Measurements from ENCODE around the gene AQP12A. TPM values are rescaled to one million over a fixed set of nuclear protein-coding genes. Genes with fewer than 3 reads are reported as not detected.

Gene AQP12A, protein sequence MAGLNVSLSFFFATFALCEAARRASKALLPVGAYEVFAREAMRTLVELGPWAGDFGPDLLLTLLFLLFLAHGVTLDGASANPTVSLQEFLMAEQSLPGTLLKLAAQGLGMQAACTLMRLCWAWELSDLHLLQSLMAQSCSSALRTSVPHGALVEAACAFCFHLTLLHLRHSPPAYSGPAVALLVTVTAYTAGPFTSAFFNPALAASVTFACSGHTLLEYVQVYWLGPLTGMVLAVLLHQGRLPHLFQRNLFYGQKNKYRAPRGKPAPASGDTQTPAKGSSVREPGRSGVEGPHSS
- polyA plus RNA-seq, result not detected in 2 replicates

GRCh38 chr2:240691631-240692420 is at the start of gene AQP12A:
Gene AQP12A (plus strand): TSS chr2:240691866. CDS start chr2:240691914, 48 bp downstream.

GRCh38 chr2:240682431-240683224 is 9.0 kb upstream of the AQP12A start, which contains the start of gene AQP12B:
Gene AQP12B (minus strand): TSS chr2:240682885. CDS start chr2:240682837, 48 bp downstream.

Other genes with a start within 250 kb of the AQP12A start
- gene ANKMY1, start 133.9 kb upstream of the AQP12A start, polyA plus RNA-seq, result 0.95 and 1.5 TPM in 2 replicates
- 15.1 and 23.7 TPM in 2 replicates for gene DUSP28, start 131.5 kb upstream of the AQP12A start, polyA plus RNA-seq
- gene RNPEPL1, start 123.4 kb upstream of the AQP12A start, polyA plus RNA-seq, result 0.19 and 0.25 TPM in 2 replicates
- 0.90 and 1.5 TPM in 2 replicates for gene CAPN10, start 105.1 kb upstream of the AQP12A start, polyA plus RNA-seq
- not detected in 2 replicates for gene GPR35, start 66.4 kb upstream of the AQP12A start, polyA plus RNA-seq
- not detected in 2 replicates for gene AQP12B, start 9.0 kb upstream of the AQP12A start, polyA plus RNA-seq
- 23.0 and 31.6 TPM in 2 replicates for gene KIF1A, start 128.4 kb downstream of the AQP12A start, polyA plus RNA-seq
- gene AGXT, start 177.0 kb downstream of the AQP12A start, polyA plus RNA-seq, result not detected in 2 replicates
- gene MAB21L4, start 204.3 kb downstream of the AQP12A start, polyA plus RNA-seq, result not detected in 2 replicates
- gene CROCC2, start 214.5 kb downstream of the AQP12A start, polyA plus RNA-seq, result not detected in 2 replicates